Measurements from ENCODE around the gene TSPAN4. TPM values are rescaled to one million over a fixed set of nuclear protein-coding genes. Genes with fewer than 3 reads are reported as not detected.

The TSPAN4 gene
- total and polyA plus RNA-seq, 4 donors = 68.3 to 197 (median 134) TPM

DNA sequence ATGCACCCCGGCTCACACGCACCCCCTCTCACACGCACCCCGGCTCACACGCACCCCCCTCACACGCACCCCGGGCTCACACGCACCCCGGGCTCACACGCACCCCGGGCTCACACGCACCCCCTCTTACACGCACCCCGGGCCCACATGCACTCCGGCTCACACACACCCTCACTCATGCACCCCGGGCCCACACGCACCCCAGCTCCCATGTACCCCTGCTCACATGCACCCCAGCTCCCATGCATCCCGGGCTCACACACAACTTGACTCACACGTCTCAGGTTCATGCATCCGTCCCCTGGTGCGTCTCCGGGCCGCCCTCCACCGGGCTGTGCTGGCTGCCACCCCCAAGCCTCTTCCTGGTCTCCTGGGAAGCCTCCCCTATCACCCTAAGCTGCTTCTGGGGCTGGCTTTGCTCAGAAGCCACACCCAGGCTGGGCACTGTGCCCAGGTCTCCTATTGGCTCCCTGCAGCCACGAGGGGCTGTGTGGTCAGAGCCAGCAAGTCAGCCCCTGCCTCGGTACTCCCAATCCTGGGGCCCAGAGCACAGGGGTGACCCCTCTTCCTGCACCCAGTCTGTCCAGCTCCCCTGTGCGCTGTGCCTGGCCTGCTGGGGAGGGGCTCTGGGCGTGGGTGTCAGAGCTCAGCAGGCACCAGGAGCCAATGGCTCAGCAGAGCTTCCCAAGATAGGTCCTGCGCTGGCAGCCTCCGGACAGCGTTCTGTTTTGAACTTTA, 16.9 kb downstream of the TSPAN4 start:
- TF ChIP-seq, protein P1, sequence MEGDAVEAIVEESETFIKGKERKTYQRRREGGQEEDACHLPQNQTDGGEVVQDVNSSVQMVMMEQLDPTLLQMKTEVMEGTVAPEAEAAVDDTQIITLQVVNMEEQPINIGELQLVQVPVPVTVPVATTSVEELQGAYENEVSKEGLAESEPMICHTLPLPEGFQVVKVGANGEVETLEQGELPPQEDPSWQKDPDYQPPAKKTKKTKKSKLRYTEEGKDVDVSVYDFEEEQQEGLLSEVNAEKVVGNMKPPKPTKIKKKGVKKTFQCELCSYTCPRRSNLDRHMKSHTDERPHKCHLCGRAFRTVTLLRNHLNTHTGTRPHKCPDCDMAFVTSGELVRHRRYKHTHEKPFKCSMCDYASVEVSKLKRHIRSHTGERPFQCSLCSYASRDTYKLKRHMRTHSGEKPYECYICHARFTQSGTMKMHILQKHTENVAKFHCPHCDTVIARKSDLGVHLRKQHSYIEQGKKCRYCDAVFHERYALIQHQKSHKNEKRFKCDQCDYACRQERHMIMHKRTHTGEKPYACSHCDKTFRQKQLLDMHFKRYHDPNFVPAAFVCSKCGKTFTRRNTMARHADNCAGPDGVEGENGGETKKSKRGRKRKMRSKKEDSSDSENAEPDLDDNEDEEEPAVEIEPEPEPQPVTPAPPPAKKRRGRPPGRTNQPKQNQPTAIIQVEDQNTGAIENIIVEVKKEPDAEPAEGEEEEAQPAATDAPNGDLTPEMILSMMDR (IDR thresholded peaks at IDR 0.05; ENCODE audit: control extremely low read depth, extremely low read depth) = no peak
- H3K4me3 ChIP-seq = no peak overlapping the region
- peak overlapping the region in 1 of 2 donors; percentile 29 for H3K27ac ChIP-seq (ENCODE audit: low read depth in 1 of 2, low read length in 1 of 2)
- H3K4me1 ChIP-seq (ENCODE audit: control insufficient read depth in 5 of 5, insufficient read depth in 5 of 5, low read length in 5 of 5) = peaks cover 0 to 40% (median 12%) of the 10 kb centered on the region in 5 donors
- no peak overlapping the region for H3K9ac ChIP-seq (ENCODE audit: insufficient read depth in 1 of 2, low read length in 2 of 2)
- H3K36me3 ChIP-seq (ENCODE audit: control insufficient read depth in 4 of 4, insufficient read depth in 4 of 4, low read length in 4 of 4) = peaks cover 0 to 40% (median 0%) of the 10 kb centered on the region in 4 donors
- H3K27me3 ChIP-seq (ENCODE audit: control insufficient read depth in 3 of 3, insufficient read depth in 3 of 3, low read length in 2 of 3) = no peaks in the 10 kb centered on the region
- WGBS, 2 donors = 67 to 75% methylated on average over 22 to 31 of the region's 31 CpGs
- no peaks in the 10 kb centered on the region for H3K9me3 ChIP-seq (ENCODE audit: control insufficient read depth in 4 of 4, insufficient read depth in 3 of 4, low read length in 3 of 4)
- DNase-seq (peak; percentile 94 to 98 (median 94)), ATAC-seq (ENCODE audit: insufficient read depth, low FRiP score) (peak; percentile 13)

DNA sequence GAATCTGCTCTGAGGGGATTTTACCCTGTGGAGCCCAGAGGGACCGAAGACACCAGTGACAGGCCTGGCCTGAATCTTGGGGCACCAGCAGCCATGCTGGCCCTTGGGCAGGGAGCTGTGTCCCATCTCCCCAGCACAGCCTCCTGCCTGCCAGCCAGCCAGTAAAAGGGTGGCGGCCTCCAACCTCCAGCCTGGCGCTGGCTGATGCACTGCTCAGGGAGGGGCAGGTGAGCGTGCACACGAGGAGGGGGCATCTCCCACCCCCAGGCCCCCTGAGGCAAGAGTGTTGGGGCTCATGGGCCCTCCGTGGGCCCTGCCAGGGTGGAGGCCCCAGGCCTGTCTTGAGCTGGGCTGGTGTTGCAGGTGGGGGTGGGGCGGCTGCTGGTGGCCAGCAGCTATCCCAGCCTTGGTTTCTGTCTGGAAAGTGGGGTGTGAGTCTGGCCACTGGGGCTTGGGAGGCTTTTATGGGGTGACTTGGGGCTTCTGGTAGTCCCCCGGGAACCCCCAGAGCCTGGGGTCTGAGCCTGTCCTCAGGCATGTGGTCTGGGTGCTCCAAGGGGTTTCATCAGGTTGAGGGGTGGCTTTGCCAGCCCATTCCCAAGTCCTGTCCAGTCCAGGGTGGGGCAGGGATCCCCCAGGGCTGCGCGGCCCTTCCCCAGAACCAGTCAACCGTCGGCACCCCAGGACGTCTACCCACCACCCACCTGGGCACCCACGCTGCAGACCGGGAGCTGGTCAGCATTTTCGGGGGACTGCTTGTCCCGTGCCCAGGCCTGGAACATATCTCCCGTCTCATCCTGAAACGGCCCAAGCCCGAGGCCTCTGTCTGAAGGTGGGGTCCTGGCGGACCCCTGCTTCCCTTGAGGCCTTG, 17.8 kb downstream of the TSPAN4 start:
- ATAC-seq (ENCODE audit: insufficient read depth, low FRiP score) = no peak
- no peak for DNase-seq
- 87 to 88% methylated on average over 20 to 21 of the region's 21 CpGs for WGBS, 2 donors
- peaks cover 0 to 37% (median 12%) of the 10 kb centered on the region in 5 donors for H3K4me1 ChIP-seq (ENCODE audit: control insufficient read depth in 5 of 5, insufficient read depth in 5 of 5, low read length in 5 of 5)
- no peak overlapping the region for H3K9ac ChIP-seq (ENCODE audit: insufficient read depth in 1 of 2, low read length in 2 of 2)
- H3K36me3 ChIP-seq (ENCODE audit: control insufficient read depth in 4 of 4, insufficient read depth in 4 of 4, low read length in 4 of 4) = peaks cover 0 to 42% (median 0%) of the 10 kb centered on the region in 4 donors
- H3K27me3 ChIP-seq (ENCODE audit: control insufficient read depth in 3 of 3, insufficient read depth in 3 of 3, low read length in 2 of 3) = no peaks in the 10 kb centered on the region
- peak overlapping the region in 1 of 2 donors; percentile 11 for H3K27ac ChIP-seq (ENCODE audit: low read depth in 1 of 2, low read length in 1 of 2)
- TF ChIP-seq, protein P1 (IDR thresholded peaks at IDR 0.05; ENCODE audit: control extremely low read depth, extremely low read depth) = no peak
- no peak overlapping the region for H3K4me3 ChIP-seq
- no peaks in the 10 kb centered on the region for H3K9me3 ChIP-seq (ENCODE audit: control insufficient read depth in 4 of 4, insufficient read depth in 3 of 4, low read length in 3 of 4)

DNA sequence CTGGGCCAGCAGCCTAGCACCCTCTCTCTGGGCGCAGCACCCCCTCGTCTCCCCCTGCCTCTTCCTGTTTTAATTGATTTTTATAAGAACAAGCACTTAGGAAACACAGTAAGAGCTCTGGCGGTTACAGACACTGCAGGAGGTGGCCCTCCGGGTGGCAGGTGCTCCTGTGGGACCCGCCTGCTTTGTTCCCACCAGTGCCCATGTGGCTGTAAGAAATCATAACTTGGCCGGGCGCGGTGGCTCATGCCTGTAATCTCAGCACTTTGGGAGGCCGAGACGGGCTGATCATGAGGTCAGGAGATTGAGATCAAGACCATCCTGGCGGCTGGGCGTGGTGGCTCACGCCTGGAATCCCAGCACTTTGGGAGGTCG, 18.4 kb downstream of the TSPAN4 start:
- Histone ChIP-seq H3K9ac (ENCODE audit: insufficient read depth in 1 of 2, low read length in 2 of 2) (no peak overlapping the region), H3K27me3 (ENCODE audit: control insufficient read depth in 3 of 3, insufficient read depth in 3 of 3, low read length in 2 of 3) (no peaks in the 10 kb centered on the region), H3K4me3 (no peak overlapping the region), H3K27ac (ENCODE audit: low read depth in 1 of 2, low read length in 1 of 2) (no peak overlapping the region), H3K36me3 (ENCODE audit: control insufficient read depth in 4 of 4, insufficient read depth in 4 of 4, low read length in 4 of 4) (peaks cover 0 to 42% (median 0%) of the 10 kb centered on the region in 4 donors), H3K4me1 (ENCODE audit: control insufficient read depth in 5 of 5, insufficient read depth in 5 of 5, low read length in 5 of 5) (peaks cover 0 to 37% (median 12%) of the 10 kb centered on the region in 5 donors), H3K9me3 (ENCODE audit: control insufficient read depth in 4 of 4, insufficient read depth in 3 of 4, low read length in 3 of 4) (no peaks in the 10 kb centered on the region)
- TF ChIP-seq, protein P1 (IDR thresholded peaks at IDR 0.05; ENCODE audit: control extremely low read depth, extremely low read depth) = no peak
- DNase-seq (no peak), ATAC-seq (ENCODE audit: insufficient read depth, low FRiP score) (no peak)
- 91 to 93% methylated on average over 14 of the region's 14 CpGs for WGBS, 2 donors
